SK-N-DZ (cell line): ENCODE measurements around the gene CHGA.

Source experiments
- DNase-seq: peaks from one replicate; pipeline ENCODE4 v3.0.0-alpha.2; 2015; ENCODE audit warnings: low spot score

Gene CHGA

GRCh38 chr14:92903359-92903758 lies 19.6 kb upstream of the CHGA start:
- DNase-seq = no peak

- no peak for DNase-seq
Measured at GRCh38 chr14:92905667-92906066, 17.3 kb upstream of the CHGA start.

- no peak for DNase-seq
Measured at GRCh38 chr14:92906420-92906819, 16.5 kb upstream of the CHGA start.

- peak; percentile 60 for DNase-seq
Measured at GRCh38 chr14:92906823-92907222, 16.1 kb upstream of the CHGA start.

- DNase-seq = no peak
Measured at GRCh38 chr14:92907316-92907911, 15.5 kb upstream of the CHGA start.

- DNase-seq = no peak
Measured at GRCh38 chr14:92914087-92914656, 8.8 kb upstream of the CHGA start.

- DNase-seq = no peak
Measured at GRCh38 chr14:92916201-92916600, 6.7 kb upstream of the CHGA start.

- peak; percentile 99 for DNase-seq
Measured at GRCh38 chr14:92917041-92917940, 5.7 kb upstream of the CHGA start.

GRCh38 chr14:92917956-92918355 lies 5.0 kb upstream of the CHGA start:
- no peak for DNase-seq

GRCh38 chr14:92920001-92920400 lies 2.9 kb upstream of the CHGA start:
- DNase-seq = no peak

GRCh38 chr14:92922155-92922735 lies 705 bp upstream of the CHGA start:
- no peak for DNase-seq

GRCh38 chr14:92923744-92924103 lies 774 bp downstream of the CHGA start:
- DNase-seq = no peak

GRCh38 chr14:92924247-92924646 lies 1.3 kb downstream of the CHGA start:
- no peak for DNase-seq

- no peak for DNase-seq
Measured at GRCh38 chr14:92925446-92925845, 2.5 kb downstream of the CHGA start.

GRCh38 chr14:92926180-92926845 lies 3.4 kb downstream of the CHGA start:
- no peak for DNase-seq

GRCh38 chr14:92926931-92927330 lies 4.0 kb downstream of the CHGA start:
- DNase-seq = no peak

GRCh38 chr14:92927349-92928257 lies 4.7 kb downstream of the CHGA start:
- no peak for DNase-seq

GRCh38 chr14:92928258-92928629 lies 5.3 kb downstream of the CHGA start:
- DNase-seq = no peak

GRCh38 chr14:92928961-92929688 lies 6.2 kb downstream of the CHGA start:
- no peak for DNase-seq
